Measurements from ENCODE around the gene DGCR2.

DNA sequence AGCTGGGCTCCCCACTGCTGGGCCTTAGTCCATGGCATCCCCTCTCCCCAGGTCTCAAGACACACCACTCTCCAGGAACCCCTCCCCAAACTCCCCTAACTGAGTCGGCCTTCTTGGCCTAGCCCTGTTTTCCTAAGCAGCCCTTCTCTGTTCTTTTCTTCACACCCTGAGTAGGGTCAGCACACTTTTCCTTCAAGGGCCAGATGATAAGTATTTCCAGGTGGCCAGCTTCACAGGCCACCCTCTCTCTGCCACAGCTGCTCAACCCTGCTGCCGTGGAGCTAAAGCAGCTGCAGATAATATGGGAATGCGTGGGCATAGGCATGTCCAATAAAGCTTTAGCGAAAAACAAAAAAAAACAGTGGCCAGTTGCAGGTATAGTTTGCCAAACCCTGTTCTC is 24.1 kb downstream of the DGCR2 start:
- TF ChIP-seq, protein P1, sequence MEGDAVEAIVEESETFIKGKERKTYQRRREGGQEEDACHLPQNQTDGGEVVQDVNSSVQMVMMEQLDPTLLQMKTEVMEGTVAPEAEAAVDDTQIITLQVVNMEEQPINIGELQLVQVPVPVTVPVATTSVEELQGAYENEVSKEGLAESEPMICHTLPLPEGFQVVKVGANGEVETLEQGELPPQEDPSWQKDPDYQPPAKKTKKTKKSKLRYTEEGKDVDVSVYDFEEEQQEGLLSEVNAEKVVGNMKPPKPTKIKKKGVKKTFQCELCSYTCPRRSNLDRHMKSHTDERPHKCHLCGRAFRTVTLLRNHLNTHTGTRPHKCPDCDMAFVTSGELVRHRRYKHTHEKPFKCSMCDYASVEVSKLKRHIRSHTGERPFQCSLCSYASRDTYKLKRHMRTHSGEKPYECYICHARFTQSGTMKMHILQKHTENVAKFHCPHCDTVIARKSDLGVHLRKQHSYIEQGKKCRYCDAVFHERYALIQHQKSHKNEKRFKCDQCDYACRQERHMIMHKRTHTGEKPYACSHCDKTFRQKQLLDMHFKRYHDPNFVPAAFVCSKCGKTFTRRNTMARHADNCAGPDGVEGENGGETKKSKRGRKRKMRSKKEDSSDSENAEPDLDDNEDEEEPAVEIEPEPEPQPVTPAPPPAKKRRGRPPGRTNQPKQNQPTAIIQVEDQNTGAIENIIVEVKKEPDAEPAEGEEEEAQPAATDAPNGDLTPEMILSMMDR (IDR thresholded peaks at IDR 0.05; ENCODE audit: insufficient read depth, low read length): no peak
- TF ChIP-seq POLR2AphosphoS5 (IDR thresholded peaks at IDR 0.05; ENCODE audit: low read depth) (no peak), REST (IDR thresholded peaks at IDR 0.05; ENCODE audit: insufficient replicate concordance, low read depth) (no peak), SPI1 (IDR thresholded peaks at IDR 0.05; ENCODE audit: borderline replicate concordance, low read depth) (no peak), GABPA (IDR thresholded peaks at IDR 0.05; ENCODE audit: low read depth) (no peak)

All from HL-60 (cell line).